Lower lobe of right lung (tissue), 1 donor: ENCODE results near the gene CRHR1. TPM values are rescaled to one million over a fixed set of nuclear protein-coding genes. Genes with fewer than 3 reads are reported as not detected.

ENCODE experiments used
- total RNA-seq: library from RNA; stranded (reverse); fragmentation: NEBNext Ultra II Directional; extraction: Animal tissue kit (Norgen Biotek cat#: 25700); gene quantifications from one replicate; pipeline ENCODE4 v1.2.1, GENCODE V29; 2021
- donor health status: DM: no; HTN: yes; CAD: no; lungs with severe emphysema.

CRHR1 gene
- total RNA-seq, 1 donor from 2014 or later = not detected

Other genes starting within 250 kb of the CRHR1 start
- not detected for gene SPPL2C, start 60.6 kb downstream of the CRHR1 start, total RNA-seq
- gene MAPT, start 110.2 kb downstream of the CRHR1 start, total RNA-seq = 5.5 TPM
- not detected for gene STH, start 214.9 kb downstream of the CRHR1 start, total RNA-seq